Panc1 (cell line): Measurements from ENCODE around the gene LAYN.

Source experiments
- CTCF ChIP-seq: fragments of 450-650 bp; IDR thresholded peaks from 2 replicates; pipeline ENCODE4 v1.5.1; 2017; ENCODE audit warnings: mild to moderate bottlenecking
- POLR2AphosphoS5 ChIP-seq: IDR thresholded peaks from 2 replicates; pipeline ENCODE4 v1.6.1; 2012; ENCODE audit warnings: mild to moderate bottlenecking, low read depth, low read length, moderate library complexity
- REST ChIP-seq, 2 experiments: IDR thresholded peaks; 2 replicates each; pipeline ENCODE4 v1.6.1; 2011 to 2012; ENCODE audit warnings: low read depth in 2 of 2, control low read depth in 1 of 2, low read length in 1 of 2, mild to moderate bottlenecking in 1 of 2, moderate library complexity in 1 of 2; ENCODE audit not compliant: insufficient read depth in 1 of 2

DNA sequence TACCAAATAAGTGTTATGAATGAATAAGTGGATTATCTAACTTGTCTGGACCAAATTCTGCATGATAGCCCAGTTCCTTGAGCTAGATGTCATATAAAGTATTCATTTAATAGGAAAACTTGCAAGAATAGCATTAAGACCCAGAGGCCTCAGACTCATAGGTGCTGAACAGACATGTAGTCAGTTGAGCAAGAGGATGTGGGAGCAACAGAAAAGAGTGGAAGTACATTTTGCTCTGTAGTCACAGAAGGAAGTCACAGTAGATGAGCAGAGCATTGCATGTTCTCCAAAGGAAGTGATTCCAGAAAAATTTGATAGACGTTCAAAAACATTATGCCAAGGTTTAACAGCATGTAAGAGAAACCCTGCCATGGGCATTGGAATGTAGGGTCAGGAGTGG is 16.5 kb upstream of the LAYN start:
- TF ChIP-seq CTCF: no peak
- TF ChIP-seq REST (IDR thresholded peaks at IDR 0.05; ENCODE audit: insufficient read depth in 1 of 2, low read depth in 2 of 2, low read length in 1 of 2): no peak
- no peak for TF ChIP-seq POLR2AphosphoS5
